Thoracic aorta (tissue), 2 donors: ENCODE measurements around the gene KRTAP10-2. TPM values are rescaled to one million over a fixed set of nuclear protein-coding genes. Genes with fewer than 3 reads are reported as not detected.

Source experiments
- ATAC-seq: fragments of 150-250 bp; one replicate; pipeline ENCODE4 v1.8.0; 2017; ENCODE audit warnings: low read depth; ENCODE audit not compliant: insufficient number of reproducible peaks, low FRiP score
- DNase-seq: peaks from one replicate; pipeline ENCODE4 v3.0.0-alpha.2; 2020; ENCODE audit warnings: low spot score
- H3K27ac ChIP-seq, 2 donors: fragments of 200-600 bp; sonication (generic); 1 replicate in 1 of 2; 2 replicates in 1 of 2; pipeline ENCODE4 v1.5.1; 2016; ENCODE audit warnings: mild to moderate bottlenecking in 2 of 2, moderate library complexity in 2 of 2
- H3K27me3 ChIP-seq: fragments of 200-600 bp; sonication (generic); replicated peaks from 2 replicates; pipeline ENCODE4 v1.6.0; 2016; ENCODE audit warnings: mild to moderate bottlenecking; ENCODE audit not compliant: insufficient read depth
- H3K36me3 ChIP-seq: fragments of 200-600 bp; sonication (generic); one replicate; pipeline ENCODE4 v1.5.1; 2016
- H3K4me1 ChIP-seq, 2 donors: fragments of 200-600 bp; sonication (generic); 1 replicate in 1 of 2; 2 replicates in 1 of 2; pipeline versions ENCODE4 v1.5.1 to v1.6.0; 2016; ENCODE audit warnings: low read depth in 2 of 2, mild to moderate bottlenecking in 1 of 2; ENCODE audit not compliant: control insufficient read depth in 1 of 2
- H3K4me3 ChIP-seq: fragments of 200-600 bp; sonication (generic); 2 replicates; pipeline ENCODE4 v1.5.1; 2016; ENCODE audit warnings: mild to moderate bottlenecking
- H3K9me3 ChIP-seq: fragments of 200-600 bp; sonication (generic); 2 replicates; pipeline ENCODE4 v1.5.1; 2016
- CTCF ChIP-seq: fragments of 200-600 bp; sonication (generic); IDR thresholded peaks from one replicate; pipeline ENCODE4 v1.5.1; 2019; ENCODE audit warnings: antibody characterized with exemption
- total RNA-seq, 2 donors: library from RNA; depleted of rRNA; stranded (reverse); fragments of >200 nt; gene quantifications; one replicate each; pipeline versions ENCODE4 v1.1.0 to v1.2.3, GENCODE V29; 2016

The KRTAP10-2 gene
- total RNA-seq, 2 donors from 2014 or later: not detected

- TF ChIP-seq CTCF: no peak
- Histone ChIP-seq H3K4me3 (no peak overlapping the region), H3K36me3 (no peaks in the 10 kb centered on the region), H3K9me3 (no peaks in the 10 kb centered on the region), H3K27ac (no peak overlapping the region), H3K27me3 (no peaks in the 10 kb centered on the region), H3K4me1 (no peaks in the 10 kb centered on the region)
- DNase-seq (no peak), ATAC-seq (no peak)
Observed at GRCh38 chr21:44589094-44589493, 37.8 kb upstream of the KRTAP10-2 start.

DNA sequence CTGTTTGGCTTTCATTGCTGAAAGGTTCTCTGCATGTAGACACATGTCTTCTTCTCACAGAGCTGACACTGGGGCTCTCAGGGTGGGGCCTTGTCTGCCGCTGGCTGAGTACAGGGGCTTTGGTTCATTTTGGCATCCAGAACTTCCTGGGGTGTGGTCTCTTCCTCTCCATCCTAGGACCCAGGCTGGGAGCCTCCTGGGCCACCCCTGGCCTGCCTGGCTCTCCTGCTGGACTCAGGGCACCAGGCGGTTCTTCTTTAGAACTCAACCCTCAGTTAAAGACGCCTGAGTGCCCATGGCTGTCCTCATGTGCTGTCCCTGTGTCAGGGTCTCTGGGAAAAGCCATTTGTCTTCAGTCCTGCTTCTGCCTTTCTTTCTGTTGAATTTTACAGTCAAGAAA, 34.6 kb upstream of the KRTAP10-2 start:
- no peak for TF ChIP-seq CTCF
- Histone ChIP-seq H3K4me3 (no peak overlapping the region), H3K36me3 (no peaks in the 10 kb centered on the region), H3K4me1 (no peaks in the 10 kb centered on the region), H3K27ac (no peak overlapping the region), H3K9me3 (peaks cover 7% of the 10 kb centered on the region), H3K27me3 (no peaks in the 10 kb centered on the region)
- DNase-seq: no peak
- ATAC-seq: no peak

DNA sequence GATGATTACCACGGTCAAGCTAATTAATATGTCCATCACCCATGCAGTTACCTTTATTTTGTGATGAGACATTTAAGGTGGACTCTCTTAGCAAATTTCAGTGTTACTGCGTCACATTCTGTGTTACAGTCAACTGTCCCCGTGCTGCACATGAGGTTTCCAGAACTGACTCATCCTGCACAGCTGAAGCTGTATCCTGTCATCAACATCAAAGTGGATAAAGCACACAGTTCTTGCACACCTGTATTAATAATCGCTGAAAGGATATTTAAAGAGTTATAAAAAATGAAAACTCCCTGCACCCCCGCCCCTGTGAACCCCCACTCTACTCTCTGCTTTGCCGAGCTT, 32.5 kb upstream of the KRTAP10-2 start:
- DNase-seq (no peak), ATAC-seq (no peak)
- Histone ChIP-seq H3K4me1 (no peaks in the 10 kb centered on the region), H3K27me3 (no peaks in the 10 kb centered on the region), H3K4me3 (no peak overlapping the region), H3K27ac (no peak overlapping the region), H3K36me3 (no peaks in the 10 kb centered on the region), H3K9me3 (peaks cover 7% of the 10 kb centered on the region)
- TF ChIP-seq CTCF: no peak

- no peak for ATAC-seq
- Histone ChIP-seq H3K9me3 (peaks cover 7% of the 10 kb centered on the region), H3K4me1 (no peaks in the 10 kb centered on the region), H3K27ac (no peak overlapping the region), H3K36me3 (no peaks in the 10 kb centered on the region), H3K27me3 (no peaks in the 10 kb centered on the region), H3K4me3 (no peak overlapping the region)
- TF ChIP-seq CTCF: no peak
- DNase-seq: no peak
Observed at GRCh38 chr21:44583089-44583799, 31.9 kb upstream of the KRTAP10-2 start.

GRCh38 chr21:44582055-44582454, 30.8 kb upstream of the KRTAP10-2 start:
- TF ChIP-seq CTCF: no peak
- Histone ChIP-seq H3K9me3 (peaks cover 7% of the 10 kb centered on the region), H3K4me3 (no peak overlapping the region), H3K27me3 (no peaks in the 10 kb centered on the region), H3K27ac (no peak overlapping the region), H3K4me1 (no peaks in the 10 kb centered on the region), H3K36me3 (no peaks in the 10 kb centered on the region)
- no peak for ATAC-seq
- no peak for DNase-seq
